Liver (tissue), 3 donors: ENCODE results near the gene ATXN7L1.

ENCODE experiments used
- EGR1 ChIP-seq, 2 donors: IDR thresholded peaks; 2 replicates each; pipeline ENCODE4 v1.6.1; 2016 to 2018; ENCODE audit warnings: antibody characterized with exemption in 2 of 2, low read depth in 2 of 2
- JUND ChIP-seq, 2 donors: IDR thresholded peaks; 2 replicates each; pipeline ENCODE4 v1.6.1; 2016; ENCODE audit warnings: antibody characterized with exemption in 2 of 2
- REST ChIP-seq: IDR thresholded peaks from 2 replicates; pipeline ENCODE4 v1.6.1; 2016; ENCODE audit warnings: antibody characterized with exemption, mild to moderate bottlenecking
- SP1 ChIP-seq: IDR thresholded peaks from 2 replicates; pipeline ENCODE4 v1.6.1; 2018; ENCODE audit warnings: antibody characterized with exemption, mild to moderate bottlenecking
- TAF1 ChIP-seq: conservative IDR thresholded peaks from 2 replicates; pipeline ENCODE4 v1.6.1; 2016; ENCODE audit warnings: antibody characterized with exemption, mild to moderate bottlenecking
- YY1 ChIP-seq: IDR thresholded peaks from 2 replicates; pipeline ENCODE4 v1.6.1; 2016; ENCODE audit warnings: antibody characterized with exemption, mild to moderate bottlenecking
- ZBTB33 ChIP-seq: IDR thresholded peaks from 2 replicates; pipeline ENCODE4 v1.6.1; 2016; ENCODE audit warnings: antibody characterized with exemption
- TF ChIP-seq, protein P1 (sequence below): fragments of 150-350 bp; IDR thresholded peaks from 2 replicates; pipeline ENCODE4 v1.5.1; 2017; ENCODE audit warnings: improper control_type of control experiment, low read depth, low read length; ENCODE audit not compliant: missing input control
- donor health status: healthy.
- donor health status: healthy.

GRCh38 chr7:105816266-105816843 is 60.0 kb downstream of the ATXN7L1 start:
- TF ChIP-seq YY1 (no peak), EGR1 (IDR thresholded peaks at IDR 0.05; ENCODE audit: low read depth in 2 of 2) (no peak), REST (no peak), ZBTB33 (no peak), JUND (IDR thresholded peaks at IDR 0.05) (no peak), SP1 (no peak), TAF1 (no peak)
- TF ChIP-seq, protein P1, sequence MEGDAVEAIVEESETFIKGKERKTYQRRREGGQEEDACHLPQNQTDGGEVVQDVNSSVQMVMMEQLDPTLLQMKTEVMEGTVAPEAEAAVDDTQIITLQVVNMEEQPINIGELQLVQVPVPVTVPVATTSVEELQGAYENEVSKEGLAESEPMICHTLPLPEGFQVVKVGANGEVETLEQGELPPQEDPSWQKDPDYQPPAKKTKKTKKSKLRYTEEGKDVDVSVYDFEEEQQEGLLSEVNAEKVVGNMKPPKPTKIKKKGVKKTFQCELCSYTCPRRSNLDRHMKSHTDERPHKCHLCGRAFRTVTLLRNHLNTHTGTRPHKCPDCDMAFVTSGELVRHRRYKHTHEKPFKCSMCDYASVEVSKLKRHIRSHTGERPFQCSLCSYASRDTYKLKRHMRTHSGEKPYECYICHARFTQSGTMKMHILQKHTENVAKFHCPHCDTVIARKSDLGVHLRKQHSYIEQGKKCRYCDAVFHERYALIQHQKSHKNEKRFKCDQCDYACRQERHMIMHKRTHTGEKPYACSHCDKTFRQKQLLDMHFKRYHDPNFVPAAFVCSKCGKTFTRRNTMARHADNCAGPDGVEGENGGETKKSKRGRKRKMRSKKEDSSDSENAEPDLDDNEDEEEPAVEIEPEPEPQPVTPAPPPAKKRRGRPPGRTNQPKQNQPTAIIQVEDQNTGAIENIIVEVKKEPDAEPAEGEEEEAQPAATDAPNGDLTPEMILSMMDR = no peak
